DLD1 (cell line): ENCODE results near the gene HTR7.

Experiments used
- in situ Hi-C: cut with HindIII; loops from 2 replicates; pipeline ENCODE4 v1.10.0; 2017; ENCODE audit warnings: low sequenced_read_pairs

Gene HTR7

DNA sequence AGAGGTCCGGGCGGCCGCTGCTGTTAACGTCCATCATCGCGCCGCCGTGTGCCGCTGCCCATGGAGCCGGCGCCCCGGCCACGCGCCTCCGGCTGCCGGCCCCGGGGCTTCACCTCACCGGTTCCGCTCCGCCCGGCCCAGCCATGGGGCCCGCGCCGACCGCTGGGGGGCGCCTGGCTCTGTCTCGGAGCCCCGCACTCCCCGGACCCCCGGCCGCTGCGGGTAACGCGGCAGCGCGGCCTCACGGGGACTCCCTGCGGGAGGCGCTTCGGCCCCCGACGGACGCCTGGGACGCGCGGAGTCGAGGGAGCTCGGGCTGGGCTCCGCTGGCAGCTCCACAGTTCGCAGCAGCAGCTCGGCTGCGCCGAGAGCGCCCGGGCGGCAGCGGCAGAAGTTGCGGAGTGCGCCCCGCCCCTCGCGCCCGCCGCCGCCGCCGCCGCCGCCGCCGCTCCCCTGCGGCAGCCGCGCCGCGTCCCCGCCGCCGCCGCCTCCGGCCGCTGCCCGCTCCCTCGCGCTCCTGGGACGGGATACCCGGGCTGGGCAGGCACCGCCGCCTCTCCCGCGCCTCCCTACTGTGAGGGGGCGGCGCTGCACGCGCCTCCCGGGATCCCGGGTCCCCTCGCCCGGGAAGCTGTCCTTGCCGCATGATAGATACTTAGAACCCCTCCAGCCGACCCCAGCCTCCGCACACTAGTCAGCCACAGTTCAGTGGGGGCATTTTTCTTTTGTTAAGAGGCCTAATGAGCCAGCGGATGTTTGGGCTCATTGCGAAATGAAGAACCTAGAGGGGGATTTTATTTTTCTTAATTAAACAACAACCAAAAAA, at the start of gene HTR7:
Gene HTR7, minus strand, starts transcription at position 405 of the 826 bp plus-strand sequence. Its CDS starts 368 bp downstream, at position 37.
- in situ Hi-C loops = no loop called here

GRCh38 chr10:90906596-90906995, 48.8 kb upstream of the HTR7 start:
- in situ Hi-C loops = loop anchor here (25.0 kb wide), 1 partner anchor 231 kb away; no protein-coding TSS in a partner anchor

DNA sequence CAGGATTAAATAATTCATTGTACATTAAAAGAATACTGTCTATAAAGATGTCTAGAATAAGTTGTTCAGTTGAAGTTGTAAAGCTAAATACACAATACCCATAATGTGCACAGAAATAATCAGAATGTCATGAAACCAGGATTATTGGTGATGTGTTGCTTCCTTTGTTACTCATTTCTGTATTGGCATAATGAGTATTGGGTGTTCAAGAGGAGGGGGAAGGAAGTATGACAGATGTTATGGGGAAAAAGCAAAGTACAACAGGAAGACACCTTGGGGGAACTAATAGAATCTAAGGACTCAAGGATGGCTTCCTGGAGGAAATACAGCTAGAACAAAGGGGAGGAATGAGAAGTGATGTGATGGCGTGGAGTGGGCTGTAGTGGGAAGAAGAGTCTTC, 48.1 kb upstream of the HTR7 start:
- in situ Hi-C loops = loop anchor here (25.0 kb wide), 1 partner anchor 231 kb away; no protein-coding TSS in a partner anchor

DNA sequence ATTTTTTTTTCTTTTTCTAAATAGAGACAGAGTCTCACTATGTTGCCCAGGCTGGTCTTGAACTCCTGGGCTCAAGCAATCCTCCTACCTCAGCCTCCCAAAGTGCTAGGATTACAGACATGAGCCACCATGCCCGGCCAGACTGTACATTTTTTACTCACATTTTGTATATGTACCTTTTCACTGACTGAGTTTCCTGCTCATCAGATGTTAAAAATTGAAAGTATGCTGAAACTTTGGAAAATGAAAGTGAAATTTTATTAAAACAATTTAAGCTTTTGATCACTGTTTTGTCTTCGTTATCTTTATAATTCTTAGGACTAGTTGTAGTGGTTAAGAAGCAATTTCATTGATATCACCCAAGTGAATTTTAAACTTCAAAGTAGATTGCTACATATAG, 39.1 kb upstream of the HTR7 start:
- in situ Hi-C loops = loop anchor here (25.0 kb wide), 1 partner anchor 365 kb away; no protein-coding TSS in a partner anchor

- in situ Hi-C loops = loop anchor here (25.0 kb wide), 1 partner anchor 369 kb away; no protein-coding TSS in a partner anchor
Measured at GRCh38 chr10:90893190-90893589, 35.4 kb upstream of the HTR7 start.

GRCh38 chr10:90890347-90890746, 32.5 kb upstream of the HTR7 start:
- in situ Hi-C loops = loop anchor here (25.0 kb wide), 1 partner anchor 372 kb away; no protein-coding TSS in a partner anchor

DNA sequence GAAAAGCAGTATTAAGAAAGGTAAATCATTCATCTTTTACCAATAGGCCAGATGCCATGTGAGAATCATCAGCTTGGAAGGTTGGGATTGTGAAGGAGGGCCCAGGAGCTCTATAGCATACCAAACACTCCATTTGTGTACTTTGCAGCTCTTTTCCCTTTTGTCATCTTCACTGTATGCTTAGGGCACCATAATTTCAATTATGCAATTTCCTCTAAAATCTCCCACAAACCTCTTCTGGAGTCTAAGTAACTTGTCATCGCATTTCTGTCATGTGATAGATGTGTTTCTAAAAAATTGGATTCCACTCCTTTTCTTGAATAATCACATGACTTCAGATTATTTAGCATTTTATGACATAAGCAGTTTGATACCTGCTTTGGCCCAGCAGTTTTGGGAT, 31.8 kb upstream of the HTR7 start:
- in situ Hi-C loops = loop anchor here (25.0 kb wide), 1 partner anchor 373 kb away; no protein-coding TSS in a partner anchor

DNA sequence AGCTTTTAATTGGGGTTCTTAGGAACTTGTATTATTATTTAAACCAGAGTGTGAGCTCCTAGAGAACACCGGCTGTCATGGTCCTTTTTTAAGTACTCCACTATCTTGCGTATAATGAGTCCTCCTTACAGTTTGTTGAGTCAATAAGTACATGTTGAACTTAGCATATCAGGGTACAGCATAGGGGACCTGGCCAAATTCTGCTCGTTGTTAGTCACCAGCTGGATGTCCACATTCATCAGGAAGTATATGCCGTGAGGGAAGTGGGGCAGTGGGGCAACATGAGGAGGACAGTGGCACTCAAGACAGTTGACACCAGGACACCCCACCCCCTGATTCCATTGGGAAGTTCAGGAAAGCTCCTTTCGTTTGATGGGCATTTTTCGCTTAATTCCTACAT, 30.5 kb upstream of the HTR7 start:
- in situ Hi-C loops = loop anchor here (25.0 kb wide), 1 partner anchor 374 kb away; no protein-coding TSS in a partner anchor

- in situ Hi-C loops = loop anchor here (25.0 kb wide), 1 partner anchor 375 kb away; no protein-coding TSS in a partner anchor
Measured at GRCh38 chr10:90887555-90887954, 29.7 kb upstream of the HTR7 start.

DNA sequence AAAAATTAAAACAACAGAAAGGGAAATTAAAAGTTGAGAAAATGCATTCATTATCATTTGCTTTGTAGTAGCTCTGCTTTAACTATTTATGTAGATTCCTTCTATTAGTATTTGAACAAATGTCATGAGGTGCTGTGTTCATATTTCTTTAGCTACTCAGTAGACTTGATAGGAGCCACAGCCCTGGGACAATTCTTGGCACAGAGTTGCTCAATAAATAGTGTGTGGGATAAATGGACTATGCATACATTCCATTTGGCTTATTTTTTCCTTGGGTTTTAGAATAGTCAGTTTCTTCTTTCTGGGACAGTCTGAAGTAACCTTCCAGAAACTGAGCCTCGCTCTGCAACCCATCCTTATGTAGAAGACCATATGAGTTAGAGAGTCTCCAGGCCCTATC, 27.3 kb upstream of the HTR7 start:
- in situ Hi-C loops = loop anchor here (25.0 kb wide), 1 partner anchor 377 kb away; no protein-coding TSS in a partner anchor

DNA sequence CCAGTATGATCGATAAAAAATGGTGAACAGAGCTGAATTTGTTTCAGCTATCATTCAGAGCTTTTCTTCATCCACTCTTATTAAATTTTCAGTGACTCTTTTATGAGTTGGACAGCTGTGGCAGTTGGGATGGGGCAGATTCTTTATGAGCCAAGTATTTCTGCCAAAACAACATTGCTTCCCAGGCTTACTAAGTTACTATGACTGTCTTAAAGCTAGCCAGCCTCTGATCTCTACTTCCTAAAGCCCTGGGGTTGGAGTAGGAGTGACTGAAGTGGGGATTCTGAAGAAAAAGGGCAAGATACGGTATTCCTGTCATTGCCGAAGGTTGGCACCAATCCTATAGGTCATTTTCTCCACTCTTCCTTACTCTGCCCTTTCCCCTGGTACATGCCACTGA, 26.6 kb upstream of the HTR7 start:
- in situ Hi-C loops = loop anchor here (25.0 kb wide), 1 partner anchor 378 kb away; no protein-coding TSS in a partner anchor

GRCh38 chr10:90880059-90880719, 22.4 kb upstream of the HTR7 start:
- in situ Hi-C loops = loop anchor here (25.0 kb wide), 1 partner anchor 382 kb away; no protein-coding TSS in a partner anchor

GRCh38 chr10:90879062-90879461, 21.2 kb upstream of the HTR7 start:
- in situ Hi-C loops = loop anchor here (25.0 kb wide), 1 partner anchor 383 kb away; no protein-coding TSS in a partner anchor

DNA sequence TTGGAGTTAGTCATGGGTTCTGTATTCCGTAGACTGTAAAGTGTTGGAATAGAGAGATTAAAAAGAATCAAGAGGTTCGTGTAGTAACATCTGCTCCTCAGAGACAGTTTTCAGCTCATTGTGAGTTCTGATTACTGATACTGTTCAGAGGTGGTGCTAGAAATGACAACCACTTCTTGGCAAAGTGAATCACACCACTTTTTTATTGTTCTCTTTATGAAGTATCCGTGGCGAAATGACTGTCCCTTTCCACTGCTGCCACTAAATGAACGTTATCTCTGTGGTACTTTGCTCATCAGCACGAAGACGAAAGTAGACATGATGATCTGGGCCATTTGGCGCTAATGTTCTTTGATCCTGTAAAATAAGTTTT, 14.8 kb upstream of the HTR7 start:
- in situ Hi-C loops = no loop called here

GRCh38 chr10:90871766-90872647, 14.2 kb upstream of the HTR7 start, which contains the start of gene RPP30:
Gene RPP30 (plus strand): TSS chr10:90871974. CDS start chr10:90871987, 13 bp downstream.
- in situ Hi-C loops = no loop called here

DNA sequence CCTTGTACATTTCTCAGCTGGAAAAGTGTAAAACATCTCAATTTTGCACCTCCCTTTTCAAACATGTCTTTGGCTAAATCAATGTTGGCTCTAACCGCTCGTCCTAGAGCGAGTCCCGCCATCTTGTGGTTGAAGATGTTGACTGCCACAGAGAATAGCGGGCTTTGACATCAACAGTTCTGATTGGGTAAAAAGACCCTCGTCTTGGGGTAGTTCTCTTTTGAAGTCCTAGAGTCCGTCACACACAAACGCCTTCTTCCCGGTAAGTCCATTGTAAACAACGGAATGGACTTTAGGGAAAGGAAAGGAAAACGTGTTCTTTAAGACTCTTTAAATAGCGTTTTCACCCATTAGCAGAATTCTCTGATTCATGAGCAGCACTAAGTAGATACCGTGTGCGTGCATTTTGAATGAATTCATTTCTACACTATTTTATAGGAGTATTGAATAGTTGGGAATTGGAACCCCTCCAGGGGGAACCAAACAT, 13.5 kb upstream of the HTR7 start:
- in situ Hi-C loops = no loop called here

GRCh38 chr10:90866050-90866598, 8.3 kb upstream of the HTR7 start:
- in situ Hi-C loops = no loop called here

- in situ Hi-C loops = no loop called here
Measured at GRCh38 chr10:90865401-90865800, 7.6 kb upstream of the HTR7 start.

DNA sequence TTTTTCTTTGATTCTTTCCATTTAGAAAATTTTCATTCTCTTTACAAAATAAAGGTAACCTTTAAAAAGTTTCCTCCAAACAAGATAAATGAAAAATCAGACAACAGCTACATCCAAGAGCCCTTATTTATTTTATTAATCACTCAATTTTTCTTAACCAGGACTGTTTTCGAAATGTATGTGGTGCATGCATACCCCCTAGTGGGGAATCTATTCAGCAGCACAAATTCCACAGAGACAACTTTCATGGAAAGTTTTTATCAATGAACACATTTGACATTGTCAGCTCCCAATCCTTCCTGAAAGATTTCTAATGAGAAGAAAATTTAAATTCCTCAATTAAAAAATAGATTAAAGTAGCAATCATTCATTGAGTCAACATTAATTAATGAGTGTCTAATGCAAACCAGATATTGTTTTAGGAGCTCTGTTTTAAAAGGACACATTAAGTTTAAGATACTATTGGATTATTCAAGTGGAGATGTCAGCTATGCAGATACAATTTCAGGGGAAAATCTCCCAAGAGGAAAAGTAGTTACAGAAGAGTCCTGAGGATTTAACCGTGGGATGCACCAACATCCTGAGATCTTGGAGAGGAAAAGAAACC, 5.2 kb upstream of the HTR7 start:
- in situ Hi-C loops = no loop called here
